ENCODE data around the gene TNS1.
"Not testable (repeated sequence)": the region's sequence is repeated elsewhere in the genome, so short reads cannot be mapped to it uniquely, and the experiment has no call there.

Gene TNS1

DNA sequence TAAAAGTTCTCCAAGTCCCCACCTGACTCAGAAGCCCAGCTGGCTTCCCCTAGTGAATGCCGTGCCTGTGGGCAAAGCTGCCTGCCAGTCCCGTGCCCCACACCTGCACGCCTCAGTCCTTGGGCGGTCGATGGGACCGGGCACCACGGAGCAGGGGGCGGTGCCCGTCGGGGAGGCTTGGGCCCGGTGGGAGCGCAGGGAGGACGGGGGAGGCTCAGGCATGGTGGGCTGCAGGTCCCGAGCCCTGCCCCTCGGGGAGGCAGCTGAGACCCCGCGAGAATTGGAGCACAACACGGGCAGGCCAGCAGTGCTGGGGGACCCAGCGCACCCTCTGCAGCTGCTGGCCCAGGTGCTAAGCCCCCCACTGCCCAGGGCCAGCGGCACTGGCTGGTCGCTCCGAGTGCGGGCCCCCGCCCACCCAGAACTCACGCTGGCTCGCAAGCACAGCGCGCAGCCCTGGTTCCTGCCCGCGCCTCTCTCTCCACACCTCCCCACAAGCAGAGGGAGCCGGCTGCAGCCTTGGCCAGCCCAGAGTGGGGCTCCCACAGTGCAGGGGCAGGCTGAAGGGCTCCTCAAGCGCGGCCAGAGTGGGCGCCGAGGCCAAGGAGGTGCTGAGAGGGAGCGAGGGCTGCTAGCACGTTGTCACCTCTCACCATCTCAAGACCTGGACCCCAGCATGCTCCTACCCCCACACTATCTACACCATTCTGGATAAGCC, 215.5 kb downstream of the TNS1 start:
- Histone ChIP-seq H3K79me2 (ENCODE audit: insufficient read depth, low read length) (no peaks in the 10 kb centered on the region), H4K20me1 (ENCODE audit: insufficient read depth, low read length, poor library complexity, severe bottlenecking) (no peaks in the 10 kb centered on the region), H3K9me3 (ENCODE audit: insufficient read depth, low read depth, low read length) (no peaks in the 10 kb centered on the region; the same call in 1 of the 2 replicates), H3K4me1 (ENCODE audit: insufficient read depth, low read length, poor library complexity, severe bottlenecking) (no peaks in the 10 kb centered on the region), H3K36me3 (ENCODE audit: insufficient read depth, low read length) (no peaks in the 10 kb centered on the region), H2AFZ (ENCODE audit: low read length) (no peak overlapping the region), H3K27me3 (ENCODE audit: insufficient read depth, low read length, poor library complexity, severe bottlenecking) (no peaks in the 10 kb centered on the region), H3K9me2 (replicated peaks; ENCODE audit: low read depth, low read length) (no peaks in the 10 kb centered on the region), H3K9ac (ENCODE audit: low read depth, low read length, poor library complexity, severe bottlenecking) (no peak overlapping the region), H3K4me3 (ENCODE audit: low read length, poor library complexity, severe bottlenecking) (no peak overlapping the region), H3K4me2 (ENCODE audit: low read depth, low read length, poor library complexity, severe bottlenecking) (no peak overlapping the region), H3F3A (ENCODE audit: low read depth) (no peaks in the 10 kb centered on the region)
- TF ChIP-seq, protein P1, sequence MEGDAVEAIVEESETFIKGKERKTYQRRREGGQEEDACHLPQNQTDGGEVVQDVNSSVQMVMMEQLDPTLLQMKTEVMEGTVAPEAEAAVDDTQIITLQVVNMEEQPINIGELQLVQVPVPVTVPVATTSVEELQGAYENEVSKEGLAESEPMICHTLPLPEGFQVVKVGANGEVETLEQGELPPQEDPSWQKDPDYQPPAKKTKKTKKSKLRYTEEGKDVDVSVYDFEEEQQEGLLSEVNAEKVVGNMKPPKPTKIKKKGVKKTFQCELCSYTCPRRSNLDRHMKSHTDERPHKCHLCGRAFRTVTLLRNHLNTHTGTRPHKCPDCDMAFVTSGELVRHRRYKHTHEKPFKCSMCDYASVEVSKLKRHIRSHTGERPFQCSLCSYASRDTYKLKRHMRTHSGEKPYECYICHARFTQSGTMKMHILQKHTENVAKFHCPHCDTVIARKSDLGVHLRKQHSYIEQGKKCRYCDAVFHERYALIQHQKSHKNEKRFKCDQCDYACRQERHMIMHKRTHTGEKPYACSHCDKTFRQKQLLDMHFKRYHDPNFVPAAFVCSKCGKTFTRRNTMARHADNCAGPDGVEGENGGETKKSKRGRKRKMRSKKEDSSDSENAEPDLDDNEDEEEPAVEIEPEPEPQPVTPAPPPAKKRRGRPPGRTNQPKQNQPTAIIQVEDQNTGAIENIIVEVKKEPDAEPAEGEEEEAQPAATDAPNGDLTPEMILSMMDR (conservative IDR thresholded peaks at IDR 0.05; ENCODE audit: low read length), result no peak
- TF ChIP-seq EZH2phosphoT487 (IDR thresholded peaks at IDR 0.05; ENCODE audit: borderline replicate concordance), result no peak

DNA sequence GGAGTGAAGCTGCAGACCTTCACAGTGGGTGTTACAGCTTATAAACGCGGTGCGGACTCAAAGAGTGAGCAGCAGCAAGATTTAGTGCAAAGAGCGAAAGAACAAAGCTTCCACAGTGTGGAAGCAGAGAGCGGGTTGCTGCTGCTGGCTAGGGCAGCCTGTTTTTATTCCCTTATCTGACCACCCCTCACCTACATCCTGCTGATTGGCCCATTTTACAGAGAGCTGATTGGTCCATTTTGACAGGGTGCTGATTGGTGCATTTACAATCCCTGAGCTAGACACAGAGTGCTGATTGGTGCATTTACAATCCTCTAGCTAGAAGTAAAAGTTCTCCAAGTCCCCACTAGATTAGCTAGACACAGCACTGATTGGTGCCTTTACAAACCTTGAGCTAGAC, 216.2 kb downstream of the TNS1 start:
- not testable (repeated sequence) for H3K9me2 ChIP-seq (replicated peaks; ENCODE audit: low read depth, low read length); H4K20me1 ChIP-seq (ENCODE audit: insufficient read depth, low read length, poor library complexity, severe bottlenecking); H3K36me3 ChIP-seq (ENCODE audit: insufficient read depth, low read length); H3K4me3 ChIP-seq (ENCODE audit: low read length, poor library complexity, severe bottlenecking); H3K9me3 ChIP-seq (ENCODE audit: insufficient read depth, low read depth, low read length); H3K4me2 ChIP-seq (ENCODE audit: low read depth, low read length, poor library complexity, severe bottlenecking); H3K9ac ChIP-seq (ENCODE audit: low read depth, low read length, poor library complexity, severe bottlenecking); H3K27me3 ChIP-seq (ENCODE audit: insufficient read depth, low read length, poor library complexity, severe bottlenecking); H2AFZ ChIP-seq (ENCODE audit: low read length); H3F3A ChIP-seq (ENCODE audit: low read depth); H3K79me2 ChIP-seq (ENCODE audit: insufficient read depth, low read length); H3K4me1 ChIP-seq (ENCODE audit: insufficient read depth, low read length, poor library complexity, severe bottlenecking)

DNA sequence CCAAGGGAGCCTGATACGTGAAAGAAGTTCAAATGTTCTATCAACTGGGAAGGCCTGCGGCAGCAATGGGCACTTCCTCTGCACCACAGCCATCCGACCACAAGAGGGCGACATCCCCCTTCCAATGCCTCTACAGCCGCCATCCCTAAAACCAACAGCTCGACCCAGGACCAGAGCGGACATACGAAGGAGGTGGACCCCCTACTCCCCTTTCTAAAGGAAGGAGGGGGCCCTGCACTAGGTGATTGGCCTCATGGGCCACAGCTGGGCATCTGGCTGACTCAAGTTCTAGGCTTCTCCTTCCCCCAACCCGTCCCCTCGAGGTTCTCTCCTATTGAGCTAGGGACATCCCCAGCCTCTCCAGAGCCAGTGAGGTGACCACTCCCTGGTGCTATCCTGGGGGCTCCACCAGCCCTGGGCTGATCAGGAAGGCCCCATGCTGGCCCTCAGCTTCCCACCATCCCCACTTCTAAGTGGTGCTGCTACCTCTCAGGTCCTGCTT, 217.2 kb downstream of the TNS1 start:
- Histone ChIP-seq H3K4me1 (ENCODE audit: insufficient read depth, low read length, poor library complexity, severe bottlenecking) (no peaks in the 10 kb centered on the region), H3K36me3 (ENCODE audit: insufficient read depth, low read length) (no peaks in the 10 kb centered on the region), H3F3A (ENCODE audit: low read depth) (no peaks in the 10 kb centered on the region), H2AFZ (ENCODE audit: low read length) (peak overlapping the region; percentile 93), H3K9me2 (replicated peaks; ENCODE audit: low read depth, low read length) (no peaks in the 10 kb centered on the region), H3K9me3 (ENCODE audit: insufficient read depth, low read depth, low read length) (no peaks in the 10 kb centered on the region; the same call in 1 of the 2 replicates), H3K27me3 (ENCODE audit: insufficient read depth, low read length, poor library complexity, severe bottlenecking) (no peaks in the 10 kb centered on the region), H3K4me2 (ENCODE audit: low read depth, low read length, poor library complexity, severe bottlenecking) (peak overlapping the region; percentile 18), H4K20me1 (ENCODE audit: insufficient read depth, low read length, poor library complexity, severe bottlenecking) (no peaks in the 10 kb centered on the region), H3K79me2 (ENCODE audit: insufficient read depth, low read length) (no peaks in the 10 kb centered on the region), H3K9ac (ENCODE audit: low read depth, low read length, poor library complexity, severe bottlenecking) (no peak overlapping the region), H3K4me3 (ENCODE audit: low read length, poor library complexity, severe bottlenecking) (no peak overlapping the region)
- no peak for TF ChIP-seq EZH2phosphoT487 (IDR thresholded peaks at IDR 0.05; ENCODE audit: borderline replicate concordance)
- TF ChIP-seq, protein P1 (conservative IDR thresholded peaks at IDR 0.05; ENCODE audit: low read length), result peak; percentile 97

All from Loucy (cell line).